ACC112 (cell line): ENCODE data around the gene SSTR3.

Experiments used
- H2AFZ ChIP-seq: fragments of 200-600 bp; sonication (generic); one replicate; pipeline ENCODE4 v1.6.0; 2017; ENCODE audit warnings: antibody characterized with exemption, low read length; ENCODE audit not compliant: unreplicated experiment
- H3K27ac ChIP-seq: fragments of 200-600 bp; sonication (generic); 2 replicates; pipeline ENCODE4 v1.5.1; 2014; ENCODE audit warnings: low read depth, mild to moderate bottlenecking, antibody characterized with exemption, low read length, moderate library complexity
- H3K27me3 ChIP-seq: fragments of 200-600 bp; sonication (generic); 2 replicates; pipeline ENCODE4 v1.6.1; 2014; ENCODE audit warnings: mild to moderate bottlenecking, antibody characterized with exemption, low read length, moderate library complexity, mixed read lengths; ENCODE audit not compliant: insufficient read depth
- H3K36me3 ChIP-seq: fragments of 200-600 bp; sonication (generic); 2 replicates; pipeline ENCODE4 v1.6.1; 2016; ENCODE audit warnings: mild to moderate bottlenecking, antibody characterized with exemption, low read length, moderate library complexity, mixed read lengths; ENCODE audit not compliant: insufficient read depth
- H3K4me1 ChIP-seq: fragments of 200-600 bp; sonication (generic); one replicate; pipeline ENCODE4 v1.6.1; 2016; ENCODE audit warnings: low read length, mixed read lengths; ENCODE audit not compliant: insufficient read depth, unreplicated experiment, control insufficient read depth
- H3K4me3 ChIP-seq: fragments of 200-600 bp; sonication (generic); 2 replicates; pipeline ENCODE4 v1.5.1; 2014; ENCODE audit warnings: mild to moderate bottlenecking, low read depth, low read length
- H3K79me2 ChIP-seq: fragments of 200-600 bp; sonication (generic); one replicate; pipeline ENCODE4 v1.6.0; 2016; ENCODE audit warnings: low read length; ENCODE audit not compliant: control insufficient read depth, unreplicated experiment, insufficient read depth

SSTR3 gene

DNA sequence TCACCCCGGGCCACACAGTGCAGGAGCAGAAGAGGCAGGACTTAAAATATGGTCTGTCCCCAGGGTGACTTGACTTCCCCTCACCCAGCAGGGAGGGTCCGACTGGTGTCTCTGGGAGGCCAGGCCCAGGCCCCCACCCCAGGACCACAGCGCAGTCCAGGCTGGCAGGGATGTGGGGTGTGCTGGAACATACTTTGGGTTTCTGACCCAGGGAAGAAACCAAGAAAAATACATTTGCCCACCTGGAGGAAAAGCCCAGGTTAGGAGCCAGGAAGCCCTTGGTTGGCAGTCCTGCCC, 29.4 kb downstream of the SSTR3 start:
- H3K79me2 ChIP-seq, result no peaks in the 10 kb centered on the region
- H3K27me3 ChIP-seq, result no peaks in the 10 kb centered on the region
- no peaks in the 10 kb centered on the region for H3K36me3 ChIP-seq
- H3K4me3 ChIP-seq, result no peak overlapping the region
- H3K27ac ChIP-seq, result no peak overlapping the region
- no peak overlapping the region for H2AFZ ChIP-seq
- H3K4me1 ChIP-seq, result peaks cover 9% of the 10 kb centered on the region

DNA sequence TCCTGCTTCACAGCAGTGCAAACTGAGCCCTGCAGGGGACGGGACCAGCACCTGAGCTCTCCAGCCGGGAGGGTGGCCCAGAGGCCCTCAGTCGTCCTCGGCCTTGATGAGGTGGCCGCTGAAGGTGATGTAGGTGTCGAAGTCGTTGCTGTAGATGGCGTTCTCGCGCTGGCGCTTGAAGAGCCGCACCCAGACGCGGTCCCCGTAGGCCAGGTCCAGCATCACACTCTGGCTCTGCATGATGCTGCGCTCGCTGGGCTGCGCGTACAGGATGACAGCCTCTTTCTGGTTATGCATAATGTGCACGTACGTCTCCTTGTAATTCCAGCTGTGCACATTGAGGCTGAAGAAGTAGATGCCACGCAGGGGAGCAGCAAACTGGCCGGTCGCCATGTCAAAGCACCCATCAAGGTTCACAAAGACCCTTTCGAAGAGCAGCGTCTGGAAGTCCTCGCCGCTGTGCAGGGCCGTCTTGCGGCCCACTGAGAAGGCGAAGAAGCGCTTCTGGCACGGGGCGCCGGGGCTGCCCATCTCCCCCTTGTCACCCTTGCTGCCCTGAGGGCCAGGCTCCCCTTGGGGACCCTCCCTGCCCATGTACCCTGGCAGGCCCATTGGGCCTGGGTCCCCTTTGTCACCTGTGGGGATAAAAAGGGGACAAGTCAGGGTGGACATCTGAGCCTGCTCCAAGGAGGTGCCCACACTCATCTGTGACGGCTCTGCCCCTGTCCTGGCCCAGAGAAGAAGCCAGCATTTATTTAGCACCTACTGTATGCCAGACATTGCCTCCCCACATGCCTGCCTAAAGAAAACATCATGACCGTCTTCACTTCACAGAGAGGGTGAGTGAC, 30.0 kb downstream of the SSTR3 start:
- H2AFZ ChIP-seq, result no peak overlapping the region
- no peak overlapping the region for H3K27ac ChIP-seq
- no peaks in the 10 kb centered on the region for H3K27me3 ChIP-seq
- H3K79me2 ChIP-seq, result no peaks in the 10 kb centered on the region
- peaks cover 7% of the 10 kb centered on the region for H3K4me1 ChIP-seq
- H3K36me3 ChIP-seq, result no peaks in the 10 kb centered on the region
- no peak overlapping the region for H3K4me3 ChIP-seq

DNA sequence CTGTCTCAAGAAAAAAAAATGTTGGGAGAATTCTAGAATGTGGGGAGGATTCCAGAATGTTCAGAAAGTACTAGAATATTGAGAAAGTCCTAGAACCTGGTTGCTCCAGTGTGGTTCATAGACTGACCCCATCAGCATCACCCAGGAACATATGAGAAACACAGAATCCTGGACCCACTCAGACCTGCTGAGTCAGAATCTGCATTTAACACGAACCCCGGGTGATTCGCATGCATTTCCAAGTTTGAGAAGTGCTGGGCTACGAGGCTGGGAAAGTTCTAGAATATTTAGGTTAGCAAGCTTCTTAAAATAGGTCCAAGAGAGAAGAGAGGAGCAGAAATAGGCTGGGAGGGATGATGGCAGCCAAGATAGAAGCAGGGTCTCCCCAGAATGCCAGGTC, 30.6 kb downstream of the SSTR3 start:
- Histone ChIP-seq H3K79me2 (no peaks in the 10 kb centered on the region), H2AFZ (no peak overlapping the region), H3K36me3 (no peaks in the 10 kb centered on the region), H3K27ac (no peak overlapping the region), H3K4me1 (peaks cover 9% of the 10 kb centered on the region), H3K27me3 (no peaks in the 10 kb centered on the region), H3K4me3 (no peak overlapping the region)

DNA sequence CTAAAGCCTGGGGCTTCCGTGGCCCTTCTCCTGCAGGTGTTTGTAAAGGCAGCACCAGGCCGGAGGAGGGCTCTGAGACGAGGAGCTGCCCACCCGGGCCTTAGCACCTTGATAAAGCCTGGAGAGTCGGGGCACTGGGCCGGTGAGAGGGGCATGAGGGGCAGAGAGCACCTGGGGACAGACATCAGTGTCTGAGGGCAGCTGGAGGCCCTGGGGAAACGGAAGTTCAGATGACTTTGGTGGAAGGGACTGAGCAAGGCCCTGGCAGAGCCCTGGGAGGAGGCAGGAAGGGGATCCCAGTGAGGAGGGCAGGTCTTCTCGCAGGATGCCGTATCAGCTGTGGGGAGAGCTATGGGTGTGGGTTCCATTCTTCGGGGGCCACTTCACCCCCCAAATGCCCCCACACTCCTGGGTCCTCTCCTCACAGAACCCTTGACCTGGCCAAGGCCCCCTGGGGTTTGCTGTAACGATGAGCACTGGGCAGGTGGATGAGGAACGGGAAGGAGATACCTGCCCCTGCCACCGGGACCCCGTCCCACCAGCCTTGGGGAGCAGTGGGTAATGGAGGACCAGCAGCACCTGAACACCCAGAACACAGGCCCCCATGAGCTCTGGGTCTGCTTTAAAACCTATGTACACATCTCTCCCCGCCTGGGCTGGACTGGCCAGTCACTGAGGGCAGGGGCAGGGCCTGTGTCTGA, 31.6 kb downstream of the SSTR3 start:
- peaks cover 16% of the 10 kb centered on the region for H3K4me1 ChIP-seq
- H3K36me3 ChIP-seq, result no peaks in the 10 kb centered on the region
- H3K27ac ChIP-seq, result no peak overlapping the region
- H3K4me3 ChIP-seq, result no peak overlapping the region
- no peaks in the 10 kb centered on the region for H3K27me3 ChIP-seq
- no peaks in the 10 kb centered on the region for H3K79me2 ChIP-seq
- H2AFZ ChIP-seq, result no peak overlapping the region

DNA sequence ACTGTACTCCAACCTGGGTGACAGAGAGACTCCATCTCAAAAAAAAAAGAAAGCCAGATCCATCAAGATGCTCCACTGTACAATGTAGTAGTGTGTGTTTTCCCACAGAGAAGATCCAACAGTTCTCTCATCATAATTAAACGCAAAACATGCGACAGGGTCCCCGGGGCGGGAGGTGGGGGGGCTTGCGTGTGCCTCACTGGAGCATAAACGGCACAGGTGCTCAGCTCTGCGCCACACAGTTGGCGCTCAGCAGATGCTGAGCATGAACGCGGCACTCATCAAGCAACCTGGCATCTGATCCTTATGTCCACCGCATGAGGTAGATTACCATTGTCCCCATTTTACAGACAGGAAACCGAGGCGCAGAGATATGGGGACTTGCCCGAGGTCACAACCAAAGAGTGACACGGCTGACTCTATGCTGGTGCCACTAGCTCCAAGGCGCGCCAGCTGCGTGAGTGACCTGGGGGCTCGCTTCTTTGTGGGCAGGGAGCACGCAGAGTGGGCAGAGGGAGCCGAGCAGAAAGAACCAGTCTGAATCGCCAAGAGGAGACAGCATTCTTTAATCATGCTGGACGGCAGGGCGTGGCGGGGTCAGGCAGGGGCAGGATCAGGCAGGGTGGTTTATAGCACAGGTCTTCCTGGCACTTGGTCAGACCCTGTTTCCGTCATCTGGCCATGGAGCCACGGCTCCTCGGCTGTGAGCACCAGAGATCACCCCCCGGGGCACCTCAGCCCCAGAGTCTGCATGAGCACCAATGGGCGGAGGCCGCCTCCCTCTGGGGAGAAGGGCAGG, 32.5 kb downstream of the SSTR3 start:
- Histone ChIP-seq H3K79me2 (no peaks in the 10 kb centered on the region), H3K4me3 (no peak overlapping the region)

DNA sequence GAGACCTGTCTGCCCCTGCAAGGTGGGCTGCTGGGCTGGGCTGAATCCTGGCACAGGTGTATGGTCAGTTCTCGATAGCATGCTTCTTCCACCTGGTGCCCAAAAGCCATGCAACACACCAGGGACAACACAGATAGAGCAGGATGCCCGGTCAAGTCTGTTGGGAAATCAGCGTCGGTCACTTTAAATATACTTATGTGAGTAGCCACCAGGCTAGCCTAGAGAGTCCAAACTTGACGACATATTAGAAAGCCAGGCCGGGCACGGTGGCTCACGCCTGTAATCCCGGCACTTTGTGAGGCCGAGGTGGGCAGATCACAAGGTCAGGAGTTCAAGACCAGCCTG, 33.2 kb downstream of the SSTR3 start:
- peaks cover 16% of the 10 kb centered on the region for H3K4me1 ChIP-seq
- no peaks in the 10 kb centered on the region for H3K79me2 ChIP-seq
- H2AFZ ChIP-seq, result no peak overlapping the region
- no peak overlapping the region for H3K27ac ChIP-seq
- no peaks in the 10 kb centered on the region for H3K27me3 ChIP-seq
- H3K4me3 ChIP-seq, result no peak overlapping the region
- H3K36me3 ChIP-seq, result no peaks in the 10 kb centered on the region

More for the DNA sequence above, 32.5 kb downstream of the SSTR3 start:
- Histone ChIP-seq H3K27ac (no peak overlapping the region), H3K36me3 (no peaks in the 10 kb centered on the region), H3K4me1 (peaks cover 16% of the 10 kb centered on the region), H2AFZ (no peak overlapping the region), H3K27me3 (no peaks in the 10 kb centered on the region)

DNA sequence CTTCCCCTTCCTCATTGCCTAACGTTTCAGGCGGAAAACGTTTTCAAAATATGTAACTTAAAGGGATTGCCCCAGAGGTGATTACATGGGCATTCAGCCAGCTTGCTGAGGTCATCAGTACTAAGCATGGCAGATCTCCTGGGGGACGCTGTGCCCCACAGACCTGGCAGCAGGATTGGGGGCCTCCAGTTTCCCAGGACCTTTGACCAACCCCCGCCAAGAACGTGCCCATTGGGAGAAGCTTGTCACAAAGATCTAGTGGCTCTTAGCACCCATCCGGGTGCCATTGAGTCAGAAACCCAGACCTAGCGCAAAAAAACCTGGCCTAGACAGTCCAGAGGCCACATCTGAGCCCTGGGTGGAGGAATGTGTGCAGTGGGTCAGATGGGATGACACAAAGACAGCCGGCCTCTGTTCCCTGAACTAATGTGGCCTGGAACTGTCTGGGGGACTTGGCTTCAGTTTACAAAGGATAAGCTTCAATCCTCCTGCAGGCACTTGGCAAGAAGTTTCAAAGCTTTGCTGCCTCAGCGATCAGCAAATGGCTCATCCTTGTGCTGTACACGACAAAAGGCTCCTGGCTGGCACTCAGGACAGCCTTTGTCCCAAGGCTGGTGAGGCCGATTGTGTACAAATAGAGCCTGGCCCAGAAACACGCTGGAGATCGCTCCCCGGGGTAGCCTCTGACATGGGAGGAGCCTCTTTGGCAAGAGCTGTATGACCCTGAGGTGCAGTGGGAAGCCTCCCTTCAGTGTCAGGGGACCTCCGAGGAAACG, 33.7 kb downstream of the SSTR3 start:
- Histone ChIP-seq H3K27ac (no peak overlapping the region), H3K27me3 (no peaks in the 10 kb centered on the region), H3K4me1 (peaks cover 16% of the 10 kb centered on the region), H2AFZ (no peak overlapping the region), H3K4me3 (no peak overlapping the region), H3K79me2 (no peaks in the 10 kb centered on the region), H3K36me3 (no peaks in the 10 kb centered on the region)

DNA sequence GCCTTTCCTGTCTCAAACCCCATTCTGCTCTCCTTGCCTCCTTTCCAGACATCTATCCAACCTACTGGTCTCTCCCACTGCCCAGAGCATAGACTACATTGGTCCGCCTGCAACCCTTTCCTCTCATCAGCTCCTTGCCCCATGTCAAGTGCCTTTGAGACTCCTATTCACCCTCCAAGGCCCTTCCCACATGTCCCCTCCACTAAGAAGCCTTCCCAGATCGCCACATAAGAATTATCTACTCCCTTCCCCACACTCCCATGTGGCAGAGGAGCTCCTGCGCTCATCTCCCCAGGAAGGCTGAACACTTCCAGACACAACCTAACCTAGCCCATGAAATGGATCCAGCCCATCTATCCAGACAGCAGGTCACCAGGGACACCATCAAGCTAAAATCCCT, 34.5 kb downstream of the SSTR3 start:
- Histone ChIP-seq H3K27me3 (no peaks in the 10 kb centered on the region), H2AFZ (no peak overlapping the region), H3K4me1 (peaks cover 16% of the 10 kb centered on the region), H3K79me2 (no peaks in the 10 kb centered on the region), H3K36me3 (no peaks in the 10 kb centered on the region), H3K27ac (no peak overlapping the region), H3K4me3 (no peak overlapping the region)

DNA sequence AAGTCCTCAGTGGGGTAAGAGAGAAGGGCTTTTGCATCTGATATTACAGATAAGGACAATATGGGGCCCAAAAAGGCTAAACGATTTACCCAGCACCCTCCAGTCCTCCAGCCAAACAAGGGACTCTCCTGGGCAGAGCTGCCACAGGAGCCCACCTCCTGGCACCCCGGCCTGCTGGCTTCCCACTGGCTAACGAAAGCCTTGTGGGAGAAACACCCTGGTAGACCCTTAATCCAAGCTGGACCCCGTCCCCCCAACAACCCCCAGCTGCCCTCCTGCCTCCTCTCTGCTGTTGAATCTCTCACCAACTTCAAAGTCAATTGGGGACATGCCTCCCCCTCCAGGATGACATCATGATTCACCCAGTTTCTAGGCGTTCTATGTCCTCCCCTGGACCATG, 35.1 kb downstream of the SSTR3 start:
- H3K79me2 ChIP-seq, result no peaks in the 10 kb centered on the region
- no peak overlapping the region for H3K27ac ChIP-seq
- H3K4me1 ChIP-seq, result peaks cover 16% of the 10 kb centered on the region
- no peaks in the 10 kb centered on the region for H3K27me3 ChIP-seq
- H3K4me3 ChIP-seq, result no peak overlapping the region
- no peak overlapping the region for H2AFZ ChIP-seq
- H3K36me3 ChIP-seq, result no peaks in the 10 kb centered on the region

DNA sequence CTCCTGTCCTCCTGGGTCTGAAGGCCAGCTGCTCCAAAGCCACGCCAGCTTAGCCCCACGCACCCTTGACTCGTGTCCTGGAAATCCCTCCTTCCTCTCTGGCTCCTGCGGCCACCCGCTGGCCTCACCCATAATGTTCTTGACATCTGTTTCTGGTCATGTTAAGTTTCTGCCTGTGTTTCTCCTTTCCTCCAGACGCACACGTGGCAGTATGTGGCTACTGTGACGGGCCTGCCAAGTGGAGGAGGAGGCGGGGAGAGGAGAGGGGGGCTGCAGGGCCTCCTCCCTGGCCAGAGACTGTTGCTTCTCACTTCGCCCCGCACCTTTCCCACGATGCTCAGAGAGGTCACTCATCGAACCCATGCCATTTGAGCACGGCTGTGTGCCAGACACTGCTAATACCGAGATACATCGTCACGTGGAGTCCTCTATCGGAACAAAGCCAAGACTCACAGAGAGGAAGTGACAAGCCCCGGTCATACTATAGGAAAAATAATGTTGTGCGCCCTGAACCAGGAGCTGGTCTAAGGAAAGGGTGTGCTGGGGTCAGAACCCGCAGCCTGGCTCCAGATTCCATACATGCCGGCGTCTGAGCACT, 35.7 kb downstream of the SSTR3 start:
- no peaks in the 10 kb centered on the region for H3K36me3 ChIP-seq
- no peaks in the 10 kb centered on the region for H3K79me2 ChIP-seq
- H3K27me3 ChIP-seq, result no peaks in the 10 kb centered on the region
- peak overlapping the region; percentile 44 for H2AFZ ChIP-seq
- H3K4me1 ChIP-seq, result peaks cover 16% of the 10 kb centered on the region
- peak overlapping the region; percentile 30 for H3K4me3 ChIP-seq
- H3K27ac ChIP-seq, result no peak overlapping the region
